ENCODE measurements around the gene PKDCC. TPM values are rescaled to one million over a fixed set of nuclear protein-coding genes. Genes with fewer than 3 reads are reported as not detected.
A peak's percentile ranks its signal among the peaks of the same experiment; 100 is the strongest.

The PKDCC gene, protein sequence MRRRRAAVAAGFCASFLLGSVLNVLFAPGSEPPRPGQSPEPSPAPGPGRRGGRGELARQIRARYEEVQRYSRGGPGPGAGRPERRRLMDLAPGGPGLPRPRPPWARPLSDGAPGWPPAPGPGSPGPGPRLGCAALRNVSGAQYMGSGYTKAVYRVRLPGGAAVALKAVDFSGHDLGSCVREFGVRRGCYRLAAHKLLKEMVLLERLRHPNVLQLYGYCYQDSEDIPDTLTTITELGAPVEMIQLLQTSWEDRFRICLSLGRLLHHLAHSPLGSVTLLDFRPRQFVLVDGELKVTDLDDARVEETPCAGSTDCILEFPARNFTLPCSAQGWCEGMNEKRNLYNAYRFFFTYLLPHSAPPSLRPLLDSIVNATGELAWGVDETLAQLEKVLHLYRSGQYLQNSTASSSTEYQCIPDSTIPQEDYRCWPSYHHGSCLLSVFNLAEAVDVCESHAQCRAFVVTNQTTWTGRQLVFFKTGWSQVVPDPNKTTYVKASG
- total RNA-seq, result 1 to 10 TPM in 2 of 5 donors, under 1 TPM in 2, not detected in 1; 0.29 to 1.3 (median 0.83) TPM
- total RNA-seq (2013), result 0.44 TPM
- 0 to 0.56 (median 0.07) reads per million in 29 experiments for total RNA-seq

- Histone ChIP-seq H3K4me1 (ENCODE audit: control insufficient read depth in 1 of 2, extremely low read depth in 1 of 2, insufficient read depth in 2 of 2, low read length in 2 of 2) (peaks cover 0 to 14% of the 10 kb centered on the region in 2 experiments), H3K27me3 (replicated peaks in 1 of 2; ENCODE audit: control insufficient read depth in 2 of 2, extremely low read depth in 1 of 2, insufficient read depth in 2 of 2, low read length in 1 of 2) (peaks cover 3 to 72% of the 10 kb centered on the region in 2 experiments), H3K27ac (ENCODE audit: low read length) (no peak within 1 kb of the TSS), H3K36me3 (ENCODE audit: control insufficient read depth in 2 of 2, extremely low read depth in 1 of 2, insufficient read depth in 1 of 2, low read length in 1 of 2) (no peaks in the 10 kb centered on the region), H3K9me3 (no peaks in the 10 kb centered on the region), H3K4me3 (ENCODE audit: control insufficient read depth in 1 of 2, extremely low read depth in 1 of 2, low read length in 1 of 2) (peak within 1 kb of the TSS; percentile 38 to 46)
- no peaks in the 10 kb centered on the region for H3K36me3 Mint-ChIP-seq
- ChIA-PET CTCF (no interaction called here), POLR2A (interaction anchor here in 1 of 2 donors (0.6 kb wide), 1 partner anchor 306 kb away, joined by 5 read pairs; no protein-coding TSS in a partner anchor)
- H3K27ac Mint-ChIP-seq, result peak within 1 kb of the TSS in 1 of 2 donors; percentile 28
- DNase-seq, result peak in 9 of 35 experiments; percentile 5 to 42 (median 12)
- ATAC-seq (replicated peaks in 1 of 4), result peak; percentile 48 to 75 (median 56)
- H3K27me3 Mint-ChIP-seq, result peaks cover 34 to 67% of the 10 kb centered on the region in 2 donors
- peak within 1 kb of the TSS; percentile 64 to 76 (median 72) for H3K4me3 Mint-ChIP-seq
- peaks cover 5 to 10% (median 9%) of the 10 kb centered on the region in 3 donors for H3K4me1 Mint-ChIP-seq
- no peaks in the 10 kb centered on the region for H3K9me3 Mint-ChIP-seq
- WGBS (ENCODE audit: insufficient coverage), result 1% methylated on average over 85 of the region's 111 CpGs
Measured at GRCh38 chr2:42047488-42048298, at the start of gene PKDCC. PKDCC (plus strand) TSS chr2:42048021; CDS start chr2:42048200, 179 bp downstream.

DNA sequence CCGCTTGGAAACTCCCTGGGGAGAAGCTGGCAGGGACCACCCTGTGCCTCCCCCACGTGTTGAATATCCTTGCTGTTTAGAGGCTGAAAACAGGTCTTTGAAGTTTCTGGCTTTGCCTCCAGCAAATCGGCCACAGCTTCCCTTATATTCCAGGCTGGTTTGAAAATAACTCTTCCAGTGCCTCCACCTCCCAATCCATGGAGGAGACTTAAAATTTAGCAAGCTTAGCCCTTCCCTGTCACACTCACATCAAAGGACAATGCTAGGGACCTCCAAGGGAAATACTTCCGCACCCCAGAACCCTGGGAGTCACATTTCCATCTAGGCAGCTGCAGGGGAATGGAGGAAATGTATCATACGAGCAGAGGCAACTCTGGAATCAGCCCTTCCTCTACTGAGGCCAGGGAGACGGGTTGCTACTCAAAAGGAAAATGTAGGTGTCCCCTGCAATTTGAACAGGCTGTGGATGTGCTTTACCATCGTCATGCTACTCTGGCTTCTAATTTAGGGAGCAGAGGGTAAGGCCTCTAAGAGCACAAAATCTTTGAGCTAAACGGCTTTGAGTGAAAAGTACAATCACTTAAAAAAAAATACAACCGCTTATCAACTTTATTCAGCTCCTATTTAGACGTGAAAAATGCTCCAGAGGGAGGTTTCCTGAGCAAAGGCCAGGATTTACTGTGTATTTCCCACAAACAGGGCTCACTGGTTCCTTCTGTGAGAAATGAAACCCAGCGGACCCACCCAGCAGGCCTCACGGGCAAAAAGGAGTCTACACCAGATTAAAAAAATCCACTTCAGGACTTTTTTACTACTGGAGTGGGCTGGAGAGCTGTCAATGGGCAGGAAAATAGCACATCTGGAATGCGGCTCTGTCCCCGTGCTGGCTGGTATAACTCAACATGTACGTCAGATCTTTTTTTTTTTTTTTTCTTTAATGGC is 49.4 kb upstream of the PKDCC start:
- H3K27ac ChIP-seq (ENCODE audit: low read length), result no peak overlapping the region
- ATAC-seq (replicated peaks in 1 of 4), result no peak
- ChIA-PET POLR2A (no interaction called here), CTCF (interaction anchor here in 1 of 2 donors (0.6 kb wide), 1 partner anchor 99 kb away, joined by 4 read pairs; no protein-coding TSS in a partner anchor)
- no peaks in the 10 kb centered on the region for H3K9me3 ChIP-seq
- H3K36me3 Mint-ChIP-seq, result no peaks in the 10 kb centered on the region
- no peak overlapping the region for H3K4me3 Mint-ChIP-seq
- H3K4me3 ChIP-seq (ENCODE audit: control insufficient read depth in 1 of 2, extremely low read depth in 1 of 2, low read length in 1 of 2), result no peak overlapping the region
- DNase-seq, result no peak
- no peaks in the 10 kb centered on the region for H3K4me1 ChIP-seq (ENCODE audit: control insufficient read depth in 1 of 2, extremely low read depth in 1 of 2, insufficient read depth in 2 of 2, low read length in 2 of 2)
- WGBS (ENCODE audit: insufficient coverage), result 59% methylated on average over 6 of the region's 15 CpGs
- peaks cover 0 to 3% of the 10 kb centered on the region in 2 experiments for H3K27me3 ChIP-seq (replicated peaks in 1 of 2; ENCODE audit: control insufficient read depth in 2 of 2, extremely low read depth in 1 of 2, insufficient read depth in 2 of 2, low read length in 1 of 2)
- H3K36me3 ChIP-seq (ENCODE audit: control insufficient read depth in 2 of 2, extremely low read depth in 1 of 2, insufficient read depth in 1 of 2, low read length in 1 of 2), result no peaks in the 10 kb centered on the region
- peaks cover under 1 to 3% (median 2%) of the 10 kb centered on the region in 3 donors for H3K9me3 Mint-ChIP-seq
- H3K4me1 Mint-ChIP-seq, result no peaks in the 10 kb centered on the region
- peaks cover 10 to 12% of the 10 kb centered on the region in 2 donors for H3K27me3 Mint-ChIP-seq
- no peak overlapping the region for H3K27ac Mint-ChIP-seq

DNA sequence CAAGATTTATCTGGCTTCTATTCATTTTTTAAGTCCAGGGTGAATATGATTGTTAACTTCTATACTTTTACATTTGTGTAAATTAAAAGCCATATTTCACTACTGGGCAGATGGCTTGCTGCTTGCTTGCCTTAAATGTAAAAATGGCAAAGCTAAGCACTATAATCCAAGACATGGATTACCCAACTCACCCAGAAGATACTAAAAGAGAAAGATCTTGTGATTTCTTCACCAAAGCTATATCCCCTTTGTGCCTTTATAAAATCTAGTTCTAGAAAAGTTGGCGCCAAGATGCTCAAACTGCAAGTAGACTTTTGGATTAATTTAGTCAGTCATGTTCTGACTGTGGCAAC is 48.7 kb upstream of the PKDCC start:
- Histone ChIP-seq H3K4me3 (ENCODE audit: control insufficient read depth in 1 of 2, extremely low read depth in 1 of 2, low read length in 1 of 2) (no peak overlapping the region), H3K4me1 (ENCODE audit: control insufficient read depth in 1 of 2, extremely low read depth in 1 of 2, insufficient read depth in 2 of 2, low read length in 2 of 2) (no peaks in the 10 kb centered on the region), H3K27ac (ENCODE audit: low read length) (no peak overlapping the region), H3K27me3 (replicated peaks in 1 of 2; ENCODE audit: control insufficient read depth in 2 of 2, extremely low read depth in 1 of 2, insufficient read depth in 2 of 2, low read length in 1 of 2) (peaks cover 0 to 3% of the 10 kb centered on the region in 2 experiments), H3K36me3 (ENCODE audit: control insufficient read depth in 2 of 2, extremely low read depth in 1 of 2, insufficient read depth in 1 of 2, low read length in 1 of 2) (no peaks in the 10 kb centered on the region), H3K9me3 (no peaks in the 10 kb centered on the region)
- H3K4me3 Mint-ChIP-seq, result no peak overlapping the region
- no CpG with 5 or more reads among the region's 1 CpG for WGBS (ENCODE audit: insufficient coverage)
- peaks cover 2% of the 10 kb centered on the region for H3K36me3 Mint-ChIP-seq
- H3K27me3 Mint-ChIP-seq, result peaks cover 10 to 12% of the 10 kb centered on the region in 2 donors
- ChIA-PET CTCF (interaction anchor here in 1 of 2 donors (0.6 kb wide), 1 partner anchor 974 kb away, joined by 4 read pairs; no protein-coding TSS in a partner anchor), POLR2A (no interaction called here)
- H3K9me3 Mint-ChIP-seq, result peaks cover 5 to 9% (median 7%) of the 10 kb centered on the region in 3 donors
- no peak for ATAC-seq (replicated peaks in 1 of 4)
- H3K4me1 Mint-ChIP-seq, result no peaks in the 10 kb centered on the region
- no peak overlapping the region for H3K27ac Mint-ChIP-seq
- no peak for DNase-seq

GRCh38 chr2:41999592-42000281 is 48.1 kb upstream of the PKDCC start:
- ATAC-seq (replicated peaks in 1 of 4), result no peak
- H3K27ac Mint-ChIP-seq, result no peak overlapping the region
- H3K9me3 Mint-ChIP-seq, result peaks cover 10 to 15% (median 12%) of the 10 kb centered on the region in 3 donors
- H3K4me3 ChIP-seq (ENCODE audit: control insufficient read depth in 1 of 2, extremely low read depth in 1 of 2, low read length in 1 of 2), result no peak overlapping the region
- CTCF ChIA-PET, result interaction anchor here in 1 of 2 donors (0.6 kb wide), 1 partner anchor 974 kb away, joined by 4 read pairs; no protein-coding TSS in a partner anchor
- H3K9me3 ChIP-seq, result no peaks in the 10 kb centered on the region
- POLR2A ChIA-PET, result no interaction called here
- no peak overlapping the region for H3K4me3 Mint-ChIP-seq
- H3K4me1 Mint-ChIP-seq, result no peaks in the 10 kb centered on the region
- H3K4me1 ChIP-seq (ENCODE audit: control insufficient read depth in 1 of 2, extremely low read depth in 1 of 2, insufficient read depth in 2 of 2, low read length in 2 of 2), result no peaks in the 10 kb centered on the region
- H3K27ac ChIP-seq (ENCODE audit: low read length), result no peak overlapping the region
- WGBS (ENCODE audit: insufficient coverage), result 79% methylated on average over 4 of the region's 9 CpGs
- DNase-seq, result no peak
- H3K36me3 ChIP-seq (ENCODE audit: control insufficient read depth in 2 of 2, extremely low read depth in 1 of 2, insufficient read depth in 1 of 2, low read length in 1 of 2), result no peaks in the 10 kb centered on the region
- peaks cover 7% of the 10 kb centered on the region for H3K36me3 Mint-ChIP-seq
- H3K27me3 ChIP-seq (replicated peaks in 1 of 2; ENCODE audit: control insufficient read depth in 2 of 2, extremely low read depth in 1 of 2, insufficient read depth in 2 of 2, low read length in 1 of 2), result peaks cover 0 to 3% of the 10 kb centered on the region in 2 experiments
- H3K27me3 Mint-ChIP-seq, result peaks cover 10 to 12% of the 10 kb centered on the region in 2 donors

- no peaks in the 10 kb centered on the region for H3K4me1 Mint-ChIP-seq
- DNase-seq (no peak), ATAC-seq (replicated peaks in 1 of 4) (no peak)
- H3K4me3 Mint-ChIP-seq, result no peak overlapping the region
- Histone ChIP-seq H3K27me3 (replicated peaks in 1 of 2; ENCODE audit: control insufficient read depth in 2 of 2, extremely low read depth in 1 of 2, insufficient read depth in 2 of 2, low read length in 1 of 2) (peaks cover 0 to 3% of the 10 kb centered on the region in 2 experiments), H3K4me1 (ENCODE audit: control insufficient read depth in 1 of 2, extremely low read depth in 1 of 2, insufficient read depth in 2 of 2, low read length in 2 of 2) (no peaks in the 10 kb centered on the region), H3K36me3 (ENCODE audit: control insufficient read depth in 2 of 2, extremely low read depth in 1 of 2, insufficient read depth in 1 of 2, low read length in 1 of 2) (no peaks in the 10 kb centered on the region), H3K27ac (ENCODE audit: low read length) (no peak overlapping the region), H3K9me3 (no peaks in the 10 kb centered on the region), H3K4me3 (ENCODE audit: control insufficient read depth in 1 of 2, extremely low read depth in 1 of 2, low read length in 1 of 2) (no peak overlapping the region)
- H3K27me3 Mint-ChIP-seq, result peaks cover 16 to 27% of the 10 kb centered on the region in 2 donors
- H3K36me3 Mint-ChIP-seq, result peaks cover 9% of the 10 kb centered on the region
- ChIA-PET POLR2A (no interaction called here), CTCF (no interaction called here)
- 84% methylated on average over 17 of the region's 21 CpGs for WGBS (ENCODE audit: insufficient coverage)
- H3K9me3 Mint-ChIP-seq, result peaks cover 13 to 20% (median 16%) of the 10 kb centered on the region in 3 donors
- H3K27ac Mint-ChIP-seq, result no peak overlapping the region
Measured at GRCh38 chr2:42001711-42002201, 46.1 kb upstream of the PKDCC start.

Measured in T-cell (primary cell).